ENCODE data around the gene ECEL1. TPM values are rescaled to one million over a fixed set of nuclear protein-coding genes. Genes with fewer than 3 reads are reported as not detected.

Gene ECEL1
- total and polyA plus RNA-seq, 8 donors = 0.10 to 0.64 (median 0.39) TPM

DNA sequence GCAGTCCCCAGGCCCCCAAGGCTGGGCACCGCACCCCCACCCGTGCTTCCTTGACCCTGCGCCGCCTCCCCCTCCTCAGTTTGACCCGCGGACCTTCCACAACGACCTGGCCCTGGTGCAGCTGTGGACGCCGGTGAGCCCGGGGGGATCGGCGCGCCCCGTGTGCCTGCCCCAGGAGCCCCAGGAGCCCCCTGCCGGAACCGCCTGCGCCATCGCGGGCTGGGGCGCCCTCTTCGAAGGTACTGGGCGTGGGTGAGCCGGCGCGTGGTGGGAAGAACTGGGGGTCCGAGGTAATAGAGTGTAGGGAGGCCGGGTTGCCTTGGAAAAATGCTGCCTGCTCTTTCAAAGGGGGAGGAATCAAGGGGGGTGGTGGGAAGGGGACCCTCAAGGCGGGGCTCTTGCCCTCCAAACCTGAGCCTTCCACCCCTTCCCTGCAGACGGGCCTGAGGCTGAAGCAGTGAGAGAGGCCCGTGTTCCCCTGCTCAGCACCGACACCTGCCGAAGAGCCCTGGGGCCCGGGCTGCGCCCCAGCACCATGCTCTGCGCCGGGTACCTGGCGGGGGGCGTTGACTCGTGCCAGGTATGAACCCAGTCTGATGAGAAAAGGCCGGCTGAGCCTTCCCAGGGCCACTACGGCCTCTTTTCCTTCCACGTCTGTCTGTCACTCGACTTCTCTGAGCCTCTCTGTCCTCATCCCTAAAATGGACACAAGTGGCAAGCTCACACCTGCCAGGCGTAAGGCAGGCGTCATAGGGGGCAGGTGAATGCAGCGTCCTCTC is 35.2 kb upstream of the ECEL1 start:
- DNase-seq = no peak
- Histone ChIP-seq H3K27ac (no peak overlapping the region), H3K36me3 (no peaks in the 10 kb centered on the region), H3K4me3 (no peak overlapping the region), H3K27me3 (peaks cover 45 to 92% of the 10 kb centered on the region in 2 donors), H3K9me3 (no peaks in the 10 kb centered on the region), H3K4me1 (peaks cover 12 to 28% of the 10 kb centered on the region in 2 donors)
- ATAC-seq = no peak
- intact Hi-C loops (cut with DNase I) = loop anchor here in 1 of 2 donors (5.0 to 10.0 kb wide), 2 partner anchors 71 to 618 kb away; no protein-coding TSS in a partner anchor
- TF ChIP-seq, protein P1, sequence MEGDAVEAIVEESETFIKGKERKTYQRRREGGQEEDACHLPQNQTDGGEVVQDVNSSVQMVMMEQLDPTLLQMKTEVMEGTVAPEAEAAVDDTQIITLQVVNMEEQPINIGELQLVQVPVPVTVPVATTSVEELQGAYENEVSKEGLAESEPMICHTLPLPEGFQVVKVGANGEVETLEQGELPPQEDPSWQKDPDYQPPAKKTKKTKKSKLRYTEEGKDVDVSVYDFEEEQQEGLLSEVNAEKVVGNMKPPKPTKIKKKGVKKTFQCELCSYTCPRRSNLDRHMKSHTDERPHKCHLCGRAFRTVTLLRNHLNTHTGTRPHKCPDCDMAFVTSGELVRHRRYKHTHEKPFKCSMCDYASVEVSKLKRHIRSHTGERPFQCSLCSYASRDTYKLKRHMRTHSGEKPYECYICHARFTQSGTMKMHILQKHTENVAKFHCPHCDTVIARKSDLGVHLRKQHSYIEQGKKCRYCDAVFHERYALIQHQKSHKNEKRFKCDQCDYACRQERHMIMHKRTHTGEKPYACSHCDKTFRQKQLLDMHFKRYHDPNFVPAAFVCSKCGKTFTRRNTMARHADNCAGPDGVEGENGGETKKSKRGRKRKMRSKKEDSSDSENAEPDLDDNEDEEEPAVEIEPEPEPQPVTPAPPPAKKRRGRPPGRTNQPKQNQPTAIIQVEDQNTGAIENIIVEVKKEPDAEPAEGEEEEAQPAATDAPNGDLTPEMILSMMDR (IDR thresholded peaks at IDR 0.05) = no peak

GRCh38 chr2:232521959-232522622 is 34.5 kb upstream of the ECEL1 start:
- ATAC-seq = peak; percentile 81
- TF ChIP-seq, protein P1 (IDR thresholded peaks at IDR 0.05) = peak; percentile 87 to 95
- Histone ChIP-seq H3K4me3 (no peak overlapping the region), H3K27ac (no peak overlapping the region), H3K27me3 (peaks cover 45 to 85% of the 10 kb centered on the region in 2 donors), H3K9me3 (no peaks in the 10 kb centered on the region), H3K4me1 (peaks cover 12 to 28% of the 10 kb centered on the region in 2 donors), H3K36me3 (no peaks in the 10 kb centered on the region)
- DNase-seq = peak in 2 of 4 donors; percentile 50 to 93
- intact Hi-C loops (cut with DNase I) = loop anchor here in 1 of 2 donors (5.0 to 10.0 kb wide), 2 partner anchors 70 to 617 kb away; no protein-coding TSS in a partner anchor

- DNase-seq (no peak), ATAC-seq (no peak)
- H3K4me1 ChIP-seq = peaks cover 12 to 28% of the 10 kb centered on the region in 2 donors
- H3K36me3 ChIP-seq = no peaks in the 10 kb centered on the region
- peaks cover 40 to 76% of the 10 kb centered on the region in 2 donors for H3K27me3 ChIP-seq
- TF ChIP-seq, protein P1 (IDR thresholded peaks at IDR 0.05) = no peak
- H3K9me3 ChIP-seq = no peaks in the 10 kb centered on the region
- H3K27ac ChIP-seq = no peak overlapping the region
- H3K4me3 ChIP-seq = no peak overlapping the region
- intact Hi-C loops (cut with DNase I) = loop anchor here in 1 of 2 donors (5.0 to 10.0 kb wide), 2 partner anchors 69 to 616 kb away; no protein-coding TSS in a partner anchor
Measured at GRCh38 chr2:232521098-232521497, 33.5 kb upstream of the ECEL1 start.

DNA sequence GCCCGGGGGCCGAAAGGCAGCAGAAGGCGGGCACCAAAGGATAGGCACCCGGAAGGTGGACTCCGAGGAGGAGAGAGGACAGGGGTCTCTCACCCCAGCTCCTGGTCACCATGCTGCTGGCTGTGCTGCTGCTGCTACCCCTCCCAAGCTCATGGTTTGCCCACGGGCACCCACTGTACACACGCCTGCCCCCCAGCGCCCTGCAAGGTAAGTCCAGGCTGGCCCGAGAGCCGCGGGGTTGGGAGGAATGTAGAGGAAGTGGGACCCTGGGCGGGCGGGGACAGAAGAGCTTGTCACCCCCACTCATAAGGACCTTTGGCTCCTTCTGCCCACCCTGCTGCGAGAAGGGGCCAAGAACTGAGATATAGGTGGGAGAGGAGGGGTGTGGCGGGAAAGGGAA is 32.9 kb upstream of the ECEL1 start:
- Histone ChIP-seq H3K4me3 (no peak overlapping the region), H3K4me1 (peaks cover 12 to 28% of the 10 kb centered on the region in 2 donors), H3K27me3 (peaks cover 39 to 70% of the 10 kb centered on the region in 2 donors), H3K36me3 (no peaks in the 10 kb centered on the region), H3K27ac (no peak overlapping the region), H3K9me3 (no peaks in the 10 kb centered on the region)
- no peak for DNase-seq
- no peak for ATAC-seq
- TF ChIP-seq, protein P1 (IDR thresholded peaks at IDR 0.05) = no peak
- intact Hi-C loops (cut with DNase I) = loop anchor here in 1 of 2 donors (5.0 to 10.0 kb wide), 2 partner anchors 68 to 616 kb away; no protein-coding TSS in a partner anchor

Measured in left lung (tissue), 10 donors.